ENCODE results near the gene PIK3CD.
A peak's percentile ranks its signal among the peaks of the same experiment; 100 is the strongest.

Gene PIK3CD

GRCh38 chr1:9720785-9721605 lies 69.5 kb downstream of the PIK3CD start:
- DNase-seq, result no peak

- peak; percentile 77 for DNase-seq
Observed at GRCh38 chr1:9721606-9722377, 70.3 kb downstream of the PIK3CD start.

GRCh38 chr1:9722378-9722749 lies 70.8 kb downstream of the PIK3CD start:
- DNase-seq, result no peak

- no peak for DNase-seq
Observed at GRCh38 chr1:9723068-9723805, 71.7 kb downstream of the PIK3CD start.

- no peak for DNase-seq
Observed at GRCh38 chr1:9723926-9724325, 72.4 kb downstream of the PIK3CD start.

- peak; percentile 75 for DNase-seq
Observed at GRCh38 chr1:9724706-9725476, 73.4 kb downstream of the PIK3CD start.

GRCh38 chr1:9726406-9726805 lies 74.9 kb downstream of the PIK3CD start:
- DNase-seq, result no peak

- DNase-seq, result no peak
Observed at GRCh38 chr1:9726905-9727595, 75.5 kb downstream of the PIK3CD start.

GRCh38 chr1:9728451-9729295 lies 77.1 kb downstream of the PIK3CD start:
- DNase-seq, result peak; percentile 68

GRCh38 chr1:9729523-9729922 lies 78.0 kb downstream of the PIK3CD start:
- DNase-seq, result no peak

- no peak for DNase-seq
Observed at GRCh38 chr1:9730096-9730901, 78.8 kb downstream of the PIK3CD start.

- DNase-seq, result no peak
Observed at GRCh38 chr1:9731051-9731537, 79.6 kb downstream of the PIK3CD start.

GRCh38 chr1:9731561-9731960 lies 80.0 kb downstream of the PIK3CD start:
- DNase-seq, result no peak

- no peak for DNase-seq
Observed at GRCh38 chr1:9732123-9732971, 80.8 kb downstream of the PIK3CD start.

GRCh38 chr1:9733160-9733789 lies 81.7 kb downstream of the PIK3CD start:
- DNase-seq, result no peak

- DNase-seq, result no peak
Observed at GRCh38 chr1:9735800-9736199, 84.3 kb downstream of the PIK3CD start.

GRCh38 chr1:9736241-9736640 lies 84.7 kb downstream of the PIK3CD start:
- DNase-seq, result no peak

- no peak for DNase-seq
Observed at GRCh38 chr1:9737057-9737456, 85.5 kb downstream of the PIK3CD start.

- DNase-seq, result no peak
Observed at GRCh38 chr1:9737671-9738070, 86.1 kb downstream of the PIK3CD start.
